Measurements from ENCODE around the gene NRCAM.

The NRCAM gene

GRCh38 chr7:108455551-108455997 is 662 bp downstream of the NRCAM start (continued):
- TF ChIP-seq, protein P1, sequence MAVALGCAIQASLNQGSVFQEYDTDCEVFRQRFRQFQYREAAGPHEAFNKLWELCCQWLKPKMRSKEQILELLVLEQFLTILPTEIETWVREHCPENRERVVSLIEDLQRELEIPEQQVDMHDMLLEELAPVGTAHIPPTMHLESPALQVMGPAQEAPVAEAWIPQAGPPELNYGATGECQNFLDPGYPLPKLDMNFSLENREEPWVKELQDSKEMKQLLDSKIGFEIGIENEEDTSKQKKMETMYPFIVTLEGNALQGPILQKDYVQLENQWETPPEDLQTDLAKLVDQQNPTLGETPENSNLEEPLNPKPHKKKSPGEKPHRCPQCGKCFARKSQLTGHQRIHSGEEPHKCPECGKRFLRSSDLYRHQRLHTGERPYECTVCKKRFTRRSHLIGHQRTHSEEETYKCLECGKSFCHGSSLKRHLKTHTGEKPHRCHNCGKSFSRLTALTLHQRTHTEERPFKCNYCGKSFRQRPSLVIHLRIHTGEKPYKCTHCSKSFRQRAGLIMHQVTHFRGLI (tag by site-specific recombination; IDR thresholded peaks at IDR 0.05) = peak; percentile 89
- no peak for TF ChIP-seq WT1 (tag by site-specific recombination; IDR thresholded peaks at IDR 0.05)
- no peak for TF ChIP-seq ZNF354C (tag by site-specific recombination; IDR thresholded peaks at IDR 0.05; ENCODE audit: borderline replicate concordance, low read depth)
- TF ChIP-seq ZNF677 (tag by site-specific recombination; IDR thresholded peaks at IDR 0.05) = no peak
- no peak for TF ChIP-seq ZNF302 (tag by site-specific recombination; IDR thresholded peaks at IDR 0.05; ENCODE audit: low read depth)
- 0 out of 2 replicates have a peak, but pooled peaks have one; percentile 44 for TF ChIP-seq ZNF777 (tag by site-specific recombination; IDR thresholded peaks at IDR 0.05; ENCODE audit: borderline replicate concordance)
- TF ChIP-seq ZXDB (tag by site-specific recombination; IDR thresholded peaks at IDR 0.05) = no peak
- no peak for TF ChIP-seq ZNF266 (tag by site-specific recombination; IDR thresholded peaks at IDR 0.05; ENCODE audit: low read depth)
- TF ChIP-seq YY2 (tag by site-specific recombination; IDR thresholded peaks at IDR 0.05) = no peak
- TF ChIP-seq ZBTB48 (tag by site-specific recombination; IDR thresholded peaks at IDR 0.05) = no peak
- TF ChIP-seq ZNF501 (tag by site-specific recombination; IDR thresholded peaks at IDR 0.05) = no peak
- TF ChIP-seq ZNF394 (tag by site-specific recombination; IDR thresholded peaks at IDR 0.05; ENCODE audit: borderline replicate concordance) = no peak
- no peak for TF ChIP-seq CTCF (tag by site-specific recombination; IDR thresholded peaks at IDR 0.05)
- no peak for TF ChIP-seq ZNF626 (tag by site-specific recombination; IDR thresholded peaks at IDR 0.05)
- TF ChIP-seq ZNF112 (tag by site-specific recombination; IDR thresholded peaks at IDR 0.05) = no peak
- TF ChIP-seq ZNF549 (tag by site-specific recombination; IDR thresholded peaks at IDR 0.05) = no peak
- TF ChIP-seq ZNF221 (tag by site-specific recombination; IDR thresholded peaks at IDR 0.05; ENCODE audit: borderline replicate concordance) = no peak
- TF ChIP-seq, protein P2, sequence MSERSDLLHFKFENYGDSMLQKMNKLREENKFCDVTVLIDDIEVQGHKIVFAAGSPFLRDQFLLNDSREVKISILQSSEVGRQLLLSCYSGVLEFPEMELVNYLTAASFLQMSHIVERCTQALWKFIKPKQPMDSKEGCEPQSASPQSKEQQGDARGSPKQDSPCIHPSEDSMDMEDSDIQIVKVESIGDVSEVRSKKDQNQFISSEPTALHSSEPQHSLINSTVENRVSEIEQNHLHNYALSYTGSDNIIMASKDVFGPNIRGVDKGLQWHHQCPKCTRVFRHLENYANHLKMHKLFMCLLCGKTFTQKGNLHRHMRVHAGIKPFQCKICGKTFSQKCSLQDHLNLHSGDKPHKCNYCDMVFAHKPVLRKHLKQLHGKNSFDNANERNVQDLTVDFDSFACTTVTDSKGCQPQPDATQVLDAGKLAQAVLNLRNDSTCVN (tag by site-specific recombination; optimal IDR thresholded peaks at IDR 0.05) = peak; percentile 75
- TF ChIP-seq ZNF639 (tag by site-specific recombination; IDR thresholded peaks at IDR 0.05) = no peak

DNA sequence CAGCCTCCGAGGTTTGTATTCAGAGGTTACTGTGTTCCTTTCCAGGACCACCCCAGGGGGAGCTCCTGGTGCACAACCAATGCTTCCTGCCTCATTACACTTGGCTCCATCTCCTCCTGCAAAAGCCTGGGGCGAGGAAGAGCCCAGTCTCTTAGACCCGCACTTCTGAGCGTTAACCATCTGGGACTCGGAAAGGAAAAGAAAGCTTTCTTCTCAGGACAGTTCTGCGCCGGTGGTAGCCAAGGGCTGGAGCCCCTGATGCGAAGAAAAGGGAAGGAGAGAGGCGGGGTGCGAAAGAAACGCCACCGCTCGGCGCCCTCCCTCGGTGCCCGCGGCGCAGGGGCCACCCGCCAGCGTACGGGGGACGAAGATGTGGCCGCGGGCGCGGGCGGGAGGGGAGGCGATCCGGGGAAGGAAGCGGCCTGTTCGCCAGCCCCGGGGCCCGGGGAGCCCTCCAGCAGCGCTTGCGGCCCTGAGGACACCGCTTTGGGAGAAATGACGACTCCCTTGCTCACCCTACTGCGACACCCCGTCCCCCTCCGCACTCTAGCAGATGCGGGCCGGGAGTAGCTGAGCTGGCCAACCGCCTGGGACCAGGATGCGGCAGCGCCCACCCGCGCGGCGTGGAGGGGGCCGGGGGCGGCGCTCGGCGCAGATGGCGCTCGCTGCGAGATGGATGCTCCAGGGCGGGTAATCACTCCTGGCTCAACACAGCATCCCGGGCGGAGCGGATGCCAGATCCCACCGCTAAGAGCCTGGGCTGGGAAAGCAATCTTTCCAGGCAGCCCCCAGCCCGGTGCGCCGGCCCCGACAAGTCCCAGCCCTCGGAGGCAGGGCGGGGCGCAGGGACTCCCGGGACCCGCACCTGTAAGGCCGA is 1.3 kb downstream of the NRCAM start:
- H3K4me3 ChIP-seq (ENCODE audit: low read depth, low read length) = peak overlapping the region; percentile 88
- CTCF ChIA-PET = interaction anchor here (1.2 to 3.3 kb wide), 5 partner anchors 9 to 282 kb away, joined by 3 to 19 read pairs (median 7); no protein-coding TSS in a partner anchor
- POLR2A ChIA-PET = interaction anchor here (1.2 to 2.3 kb wide), 3 partner anchors 12 to 71 kb away, joined by 3 to 8 read pairs (median 3); partner anchors contain the start of gene PNPLA8
- TF ChIP-seq CTCF (tag by site-specific recombination; IDR thresholded peaks at IDR 0.05) (peak; percentile 7), ZNF341 (tag by site-specific recombination; IDR thresholded peaks at IDR 0.05; ENCODE audit: low read depth) (peak; percentile 79), ZNF292 (tag by site-specific recombination; IDR thresholded peaks at IDR 0.05; ENCODE audit: borderline replicate concordance, low read depth) (no peak), ZBTB10 (tag by site-specific recombination; IDR thresholded peaks at IDR 0.05) (peak; percentile 52; the same call in 1 of the 2 replicates)

More for the DNA sequence above, 1.3 kb downstream of the NRCAM start:
- Histone ChIP-seq H3K27ac (ENCODE audit: extremely low read depth, low read depth, low read length) (peak overlapping the region; percentile 69; the same call in 1 of the 2 replicates), H3K36me3 (ENCODE audit: control insufficient read depth in 2 of 2, insufficient read depth in 1 of 2, low read length in 2 of 2) (no peaks in the 10 kb centered on the region), H3K4me1 (ENCODE audit: control insufficient read depth, insufficient read depth, low read length) (peaks cover 9% of the 10 kb centered on the region), H3K9me3 (ENCODE audit: control insufficient read depth, insufficient read depth, low read depth, low read length) (no peaks in the 10 kb centered on the region)
